HepG2 (cell line): ENCODE measurements around the gene CCDC34. TPM values are rescaled to one million over a fixed set of nuclear protein-coding genes. Genes with fewer than 3 reads are reported as not detected.

Source experiments
- BCL6 ChIP-seq: IDR thresholded peaks from 2 replicates; pipeline ENCODE4 v1.6.1; 2016; ENCODE audit warnings: missing genetic modification reagents, missing compliant biosample characterization
- BCLAF1 ChIP-seq: fragments of 450-650 bp; IDR thresholded peaks from 2 replicates; pipeline ENCODE4 v1.6.1; 2017; ENCODE audit warnings: mild to moderate bottlenecking
- BHLHE40 ChIP-seq: IDR thresholded peaks from 2 replicates; pipeline ENCODE4 v1.6.1; 2011; ENCODE audit warnings: low read length, improper control_type of control experiment
- CC2D1A ChIP-seq: sonication (generic); formaldehyde crosslinking; IDR thresholded peaks from 2 replicates; pipeline ENCODE4 v1.8.1; 2023; ENCODE audit warnings: mild to moderate bottlenecking, missing genetic modification reagents
- ELF3 ChIP-seq: IDR thresholded peaks from 2 replicates; pipeline ENCODE4 v1.6.1; 2016; ENCODE audit warnings: missing genetic modification reagents, missing compliant biosample characterization
- ERF ChIP-seq: IDR thresholded peaks from 2 replicates; pipeline ENCODE4 v1.6.1; 2018; ENCODE audit warnings: missing biosample characterization, missing genetic modification reagents
- FOXP4 ChIP-seq: sonication (generic); formaldehyde crosslinking; IDR thresholded peaks from 2 replicates; pipeline ENCODE4 v1.4.0; 2020; ENCODE audit warnings: missing genetic modification reagents
- GLI4 ChIP-seq: sonication (generic); formaldehyde crosslinking; IDR thresholded peaks from 2 replicates; pipeline ENCODE4 v1.5.1; 2020; ENCODE audit warnings: missing genetic modification reagents, mild to moderate bottlenecking, moderate library complexity, borderline replicate concordance
- MAFF ChIP-seq: IDR thresholded peaks from 2 replicates; pipeline ENCODE4 v1.6.1; 2011; ENCODE audit warnings: low read depth, low read length, improper control_type of control experiment
- RBAK ChIP-seq: sonication (generic); formaldehyde crosslinking; IDR thresholded peaks from 2 replicates; pipeline ENCODE4 v1.5.1; 2020; ENCODE audit warnings: mild to moderate bottlenecking, missing genetic modification reagents
- RBM39 ChIP-seq: fragments of 200-400 bp; formaldehyde crosslinking; IDR thresholded peaks from one replicate; pipeline ENCODE4 v1.6.1; 2018; ENCODE audit warnings: antibody characterized with exemption, mild to moderate bottlenecking, low read depth, low read length; ENCODE audit not compliant: poor library complexity, severe bottlenecking
- SMAD9 ChIP-seq: sonication (generic); formaldehyde crosslinking; IDR thresholded peaks from 2 replicates; pipeline ENCODE4 v1.5.1; 2020; ENCODE audit warnings: mild to moderate bottlenecking, missing genetic modification reagents
- SOX6 ChIP-seq, 2 experiments: fragments of 450-650 bp in 1 of 2; sonication (generic) in 1 of 2; formaldehyde crosslinking in 1 of 2; IDR thresholded peaks; 2 replicates each; pipeline versions ENCODE4 v1.4.0 to v1.6.1; 2017 to 2020; ENCODE audit warnings: antibody characterized with exemption in 1 of 2, mild to moderate bottlenecking in 1 of 2, missing genetic modification reagents in 1 of 2
- SUZ12 ChIP-seq: fragments of 150-350 bp; IDR thresholded peaks from 2 replicates; pipeline ENCODE4 v1.6.1; 2014; ENCODE audit warnings: low read depth, low read length
- ZNF224 ChIP-seq: sonication (generic); formaldehyde crosslinking; IDR thresholded peaks from 2 replicates; pipeline ENCODE4 v1.5.0; 2020; ENCODE audit warnings: mild to moderate bottlenecking, missing genetic modification reagents
- ZNF33A ChIP-seq: sonication (generic); formaldehyde crosslinking; IDR thresholded peaks from 2 replicates; pipeline ENCODE4 v1.5.1; 2020; ENCODE audit warnings: missing genetic modification reagents, mild to moderate bottlenecking, moderate library complexity, borderline replicate concordance
- ZNF34 ChIP-seq: sonication (generic); formaldehyde crosslinking; IDR thresholded peaks from 2 replicates; pipeline ENCODE4 v1.4.0; 2020; ENCODE audit warnings: mild to moderate bottlenecking, missing genetic modification reagents, borderline replicate concordance
- ZNF343 ChIP-seq: sonication (generic); formaldehyde crosslinking; IDR thresholded peaks from 2 replicates; pipeline ENCODE4 v1.4.0; 2020; ENCODE audit warnings: mild to moderate bottlenecking, missing genetic modification reagents
- ZNF451 ChIP-seq: sonication (generic); formaldehyde crosslinking; IDR thresholded peaks from 2 replicates; pipeline ENCODE4 v1.5.0; 2020; ENCODE audit warnings: mild to moderate bottlenecking, missing genetic modification reagents
- ZNF570 ChIP-seq: sonication (generic); formaldehyde crosslinking; IDR thresholded peaks from 2 replicates; pipeline ENCODE4 v1.4.0; 2020; ENCODE audit warnings: mild to moderate bottlenecking, missing genetic modification reagents, borderline replicate concordance
- ZNF589 ChIP-seq: sonication (generic); formaldehyde crosslinking; conservative IDR thresholded peaks from 2 replicates; pipeline ENCODE4 v1.8.0; 2022; ENCODE audit warnings: mild to moderate bottlenecking, moderate library complexity, missing genetic modification reagents
- ZNF7 ChIP-seq: IDR thresholded peaks from 2 replicates; pipeline ENCODE4 v1.6.1; 2016; ENCODE audit warnings: missing biosample characterization, missing genetic modification reagents
- ZNF709 ChIP-seq: sonication (generic); formaldehyde crosslinking; IDR thresholded peaks from 2 replicates; pipeline ENCODE4 v1.5.0; 2020; ENCODE audit warnings: mild to moderate bottlenecking, missing genetic modification reagents
- ZNF766 ChIP-seq: sonication (generic); formaldehyde crosslinking; IDR thresholded peaks from 2 replicates; pipeline ENCODE4 v1.5.0; 2020; ENCODE audit warnings: missing genetic modification reagents, borderline replicate concordance
- polyA plus RNA-seq, 8 experiments: library from polyadenylated mRNA; depleted of rRNA in 3 of 8; stranded (reverse) in 7 of 8; unstranded in 1 of 8; fragments of >200 nt; fragmentation: Illumina TruSeq in 4 of 8; extraction: Trizol in 4 of 8; gene quantifications; 2 replicates each; pipeline versions ENCODE4 v1.2.1 to v1.2.3, GENCODE V29; 2011 to 2016; ENCODE audit warnings: low read depth in 4 of 8, missing spikeins in 1 of 8, mixed read lengths in 1 of 8; ENCODE audit not compliant: insufficient read depth in 1 of 8
- total RNA-seq, 5 experiments: library from RNA; depleted of rRNA; stranded (reverse); fragments of >200 nt; fragmentation: Illumina TruSeq; extraction: Trizol; gene quantifications; 2 replicates each; pipeline ENCODE4 v1.2.3, GENCODE V29; 2016; ENCODE audit warnings: low read depth in 1 of 5
- TF ChIP-seq, protein P1 (sequence below): sonication (generic); formaldehyde crosslinking; conservative IDR thresholded peaks from 2 replicates; pipeline ENCODE4 v1.8.0; 2022; ENCODE audit warnings: missing genetic modification reagents

CCDC34 gene
- total and polyA plus RNA-seq, 2 of the 13 experiments (the other 11 are each of a cell fraction or from before 2014, with no cell fraction given): 7.6 to 34.3 TPM

GRCh38 chr11:27291954-27292636 lies 70.9 kb downstream of the CCDC34 start (continued):
- TF ChIP-seq BCLAF1 (no peak), FOXP4 (no peak), ZNF589 (no peak), ELF3 (CRISPR knock-in tag) (no peak), GLI4 (CRISPR knock-in tag) (no peak), ZNF766 (CRISPR knock-in tag) (peak; percentile 80), ERF (no peak), ZNF570 (CRISPR knock-in tag) (no peak), RBM39 (no peak), ZNF34 (CRISPR knock-in tag) (no peak), MAFF (no peak), BCL6 (CRISPR knock-in tag) (peak; percentile 14; the same call in 1 of the 2 replicates), ZNF33A (no peak), ZNF451 (CRISPR knock-in tag) (no peak), ZNF343 (CRISPR knock-in tag) (no peak), BHLHE40 (no peak), RBAK (no peak), ZNF7 (CRISPR knock-in tag) (no peak), ZNF709 (CRISPR knock-in tag) (no peak), CC2D1A (CRISPR knock-in tag) (no peak), ZNF224 (CRISPR knock-in tag) (no peak), SUZ12 (no peak), SOX6 (IDR thresholded peaks at IDR 0.05) (no peak), SOX6 (CRISPR knock-in tag; IDR thresholded peaks at IDR 0.05) (0 out of 2 replicates have a peak, but pooled peaks have one; percentile 31), SMAD9 (CRISPR knock-in tag) (0 out of 2 replicates have a peak, but pooled peaks have one; percentile 49)
- TF ChIP-seq, protein P1, sequence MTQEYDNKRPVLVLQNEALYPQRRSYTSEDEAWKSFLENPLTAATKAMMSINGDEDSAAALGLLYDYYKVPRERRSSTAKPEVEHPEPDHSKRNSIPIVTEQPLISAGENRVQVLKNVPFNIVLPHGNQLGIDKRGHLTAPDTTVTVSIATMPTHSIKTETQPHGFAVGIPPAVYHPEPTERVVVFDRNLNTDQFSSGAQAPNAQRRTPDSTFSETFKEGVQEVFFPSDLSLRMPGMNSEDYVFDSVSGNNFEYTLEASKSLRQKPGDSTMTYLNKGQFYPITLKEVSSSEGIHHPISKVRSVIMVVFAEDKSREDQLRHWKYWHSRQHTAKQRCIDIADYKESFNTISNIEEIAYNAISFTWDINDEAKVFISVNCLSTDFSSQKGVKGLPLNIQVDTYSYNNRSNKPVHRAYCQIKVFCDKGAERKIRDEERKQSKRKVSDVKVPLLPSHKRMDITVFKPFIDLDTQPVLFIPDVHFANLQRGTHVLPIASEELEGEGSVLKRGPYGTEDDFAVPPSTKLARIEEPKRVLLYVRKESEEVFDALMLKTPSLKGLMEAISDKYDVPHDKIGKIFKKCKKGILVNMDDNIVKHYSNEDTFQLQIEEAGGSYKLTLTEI: no peak
